Neuronal stem cell (in vitro differentiated cells): ENCODE results near the gene RTL10.

ENCODE experiments used
- DNase-seq: peaks from one replicate; pipeline ENCODE4 v3.0.0-alpha.2; 2013; ENCODE audit warnings: low spot score
- H2AFZ ChIP-seq: one replicate; pipeline ENCODE4 v1.6.1; 2013; ENCODE audit warnings: mild to moderate bottlenecking, low read length, inconsistent platforms
- H2AK5ac ChIP-seq: 2 replicates; pipeline ENCODE4 v1.6.1; 2013; ENCODE audit warnings: low read depth, mild to moderate bottlenecking, inconsistent platforms, low read length, moderate library complexity, mixed read lengths
- H2BK120ac ChIP-seq: 2 replicates; pipeline ENCODE4 v1.6.1; 2013; ENCODE audit warnings: low read depth, mild to moderate bottlenecking, inconsistent platforms, low read length, moderate library complexity, mixed read lengths
- H2BK12ac ChIP-seq: one replicate; pipeline ENCODE4 v1.6.1; 2013; ENCODE audit warnings: low read length, inconsistent platforms
- H2BK15ac ChIP-seq: 2 replicates; pipeline ENCODE4 v1.6.1; 2013; ENCODE audit warnings: mild to moderate bottlenecking, low read length, inconsistent platforms, mixed read lengths
- H2BK5ac ChIP-seq: one replicate; pipeline ENCODE4 v1.6.1; 2013; ENCODE audit warnings: inconsistent platforms, mild to moderate bottlenecking, low read length, moderate library complexity
- H3K14ac ChIP-seq: one replicate; pipeline ENCODE4 v1.6.1; 2013; ENCODE audit warnings: low read length, inconsistent platforms
- H3K18ac ChIP-seq: 2 replicates; pipeline ENCODE4 v1.6.1; 2013; ENCODE audit warnings: low read length, inconsistent platforms
- H3K23ac ChIP-seq: 2 replicates; pipeline ENCODE4 v1.6.1; 2013; ENCODE audit warnings: low read depth, mild to moderate bottlenecking, mixed read lengths, low read length, inconsistent platforms; ENCODE audit not compliant: poor library complexity
- H3K27ac ChIP-seq: replicated peaks from 3 replicates; pipeline ENCODE4 v1.5.1; 2013; ENCODE audit warnings: low read length, inconsistent platforms
- H3K27me3 ChIP-seq, 3 experiments: 2 replicates each; pipeline ENCODE4 v1.6.1; 2013; ENCODE audit warnings: low read length in 3 of 3, mild to moderate bottlenecking in 2 of 3, inconsistent platforms in 1 of 3, low read depth in 1 of 3, mixed read lengths in 1 of 3, moderate library complexity in 1 of 3; ENCODE audit not compliant: control insufficient read depth in 3 of 3, insufficient read depth in 3 of 3
- H3K36me3 ChIP-seq, 2 donors: replicated peaks in 1 of 2; 2 replicates each; pipeline ENCODE4 v1.6.1; 2013; ENCODE audit warnings: low read length in 2 of 2; ENCODE audit not compliant: control insufficient read depth in 2 of 2, insufficient read depth in 2 of 2
- H3K4ac ChIP-seq: 2 replicates; pipeline ENCODE4 v1.6.1; 2013; ENCODE audit warnings: inconsistent platforms, mild to moderate bottlenecking, low read length, moderate library complexity
- H3K4me1 ChIP-seq, 2 donors: 1 replicate in 1 of 2; 2 replicates in 1 of 2; pipeline ENCODE4 v1.6.1; 2013; ENCODE audit warnings: low read length in 2 of 2, low read depth in 1 of 2; ENCODE audit not compliant: control insufficient read depth in 2 of 2, insufficient read depth in 1 of 2
- H3K4me2 ChIP-seq: one replicate; pipeline ENCODE4 v1.6.1; 2013; ENCODE audit warnings: mild to moderate bottlenecking, low read length, inconsistent platforms; ENCODE audit not compliant: insufficient read depth, poor library complexity, severe bottlenecking
- H3K4me3 ChIP-seq, 2 donors: 2 replicates each; pipeline ENCODE4 v1.5.1; 2013; ENCODE audit warnings: low read length in 2 of 2, mild to moderate bottlenecking in 2 of 2, inconsistent platforms in 1 of 2, moderate library complexity in 1 of 2
- H3K79me1 ChIP-seq: one replicate; pipeline ENCODE4 v1.6.1; 2013; ENCODE audit warnings: low read depth, mild to moderate bottlenecking, inconsistent platforms, low read length, moderate library complexity
- H3K9ac ChIP-seq: one replicate; pipeline ENCODE4 v1.6.1; 2013; ENCODE audit warnings: mild to moderate bottlenecking, low read depth, low read length, inconsistent platforms; ENCODE audit not compliant: poor library complexity
- H3K9me3 ChIP-seq, 2 donors: replicated peaks in 1 of 2; 2 replicates each; pipeline versions ENCODE3 to v1.6.1; 2013; ENCODE audit warnings: low read length in 2 of 2, mild to moderate bottlenecking in 2 of 2, inconsistent platforms in 1 of 2, low read depth in 1 of 2, mixed read lengths in 1 of 2, moderate library complexity in 1 of 2; ENCODE audit not compliant: control insufficient read depth in 2 of 2, insufficient read depth in 1 of 2
- H4K8ac ChIP-seq: one replicate; pipeline ENCODE4 v1.6.1; 2013; ENCODE audit warnings: low read depth, mild to moderate bottlenecking, inconsistent platforms, low read length, moderate library complexity
- H4K91ac ChIP-seq: one replicate; pipeline ENCODE4 v1.6.1; 2013; ENCODE audit warnings: low read length, low read depth, mild to moderate bottlenecking, inconsistent platforms; ENCODE audit not compliant: poor library complexity
- WGBS, 2 donors: extraction: QIAGEN DNeasy Blood & Tissue Kit; methylation state at CpG; one replicate each; pipeline ENCODE4 v1.1.7; 2013; ENCODE audit warnings: missing lambda C conversion rate in 2 of 2, mixed read lengths in 1 of 2; ENCODE audit not compliant: insufficient read length in 2 of 2, insufficient replicate concordance in 1 of 2; ENCODE audit errors: extremely low coverage in 2 of 2; 5-methylcytosine and 5-hydroxymethylcytosine counted together

The RTL10 gene

GRCh38 chr22:19845054-19845722 lies 9.5 kb downstream of the RTL10 start:
- H3K4ac ChIP-seq = peak overlapping the region; percentile 6
- H3K9ac ChIP-seq = peak overlapping the region; percentile 30
- peaks cover 17 to 30% of the 10 kb centered on the region in 2 donors for H3K36me3 ChIP-seq
- H2AK5ac ChIP-seq = no peak overlapping the region
- no peak overlapping the region for H2BK12ac ChIP-seq
- no peak overlapping the region for H3K4me3 ChIP-seq
- H4K8ac ChIP-seq = no peak overlapping the region
- H2BK5ac ChIP-seq = no peak overlapping the region
- peaks cover 0 to 15% of the 10 kb centered on the region in 2 donors for H3K4me1 ChIP-seq
- no peak overlapping the region for H3K27ac ChIP-seq
- H2BK120ac ChIP-seq = no peak overlapping the region
- WGBS, 2 donors = no CpG with 5 or more reads among the region's 8 CpGs
- H3K14ac ChIP-seq = peak overlapping the region; percentile 14
- DNase-seq = no peak
- no peak overlapping the region for H3K4me2 ChIP-seq
- H3K27me3 ChIP-seq = no peaks in the 10 kb centered on the region
- peak overlapping the region; percentile 21 for H3K18ac ChIP-seq
- no peak overlapping the region for H2BK15ac ChIP-seq
- H3K79me1 ChIP-seq = peaks cover 11% of the 10 kb centered on the region
- H3K9me3 ChIP-seq = peaks cover 11 to 14% of the 10 kb centered on the region in 2 donors
- peak overlapping the region; percentile 77 for H3K23ac ChIP-seq
- no peak overlapping the region for H2AFZ ChIP-seq
- H4K91ac ChIP-seq = peak overlapping the region; percentile 53

GRCh38 chr22:19844377-19845053 lies 10.2 kb downstream of the RTL10 start:
- Histone ChIP-seq H3K27me3 (no peaks in the 10 kb centered on the region), H3K4me2 (no peak overlapping the region), H3K18ac (peak overlapping the region; percentile 49), H3K9me3 (peaks cover 8 to 10% of the 10 kb centered on the region in 2 donors), H2BK12ac (no peak overlapping the region), H3K27ac (no peak overlapping the region), H2BK5ac (peak overlapping the region; percentile 44), H3K9ac (peak overlapping the region; percentile 65), H2AK5ac (peak overlapping the region; percentile 38), H2BK120ac (no peak overlapping the region), H3K4me1 (peaks cover 0 to 15% of the 10 kb centered on the region in 2 donors), H4K91ac (no peak overlapping the region), H3K14ac (peak overlapping the region; percentile 14), H3K4me3 (no peak overlapping the region), H3K4ac (peak overlapping the region; percentile 6), H4K8ac (no peak overlapping the region), H2BK15ac (no peak overlapping the region), H2AFZ (no peak overlapping the region), H3K36me3 (peaks cover 12 to 24% of the 10 kb centered on the region in 2 donors), H3K79me1 (peaks cover 11% of the 10 kb centered on the region), H3K23ac (peak overlapping the region; percentile 77)
- WGBS, 2 donors = no CpG with 5 or more reads among the region's 18 CpGs
- no peak for DNase-seq

GRCh38 chr22:19843857-19844376 lies 10.8 kb downstream of the RTL10 start:
- Histone ChIP-seq H3K9ac (peak overlapping the region; percentile 65), H3K14ac (no peak overlapping the region), H2BK15ac (no peak overlapping the region), H3K18ac (peak overlapping the region; percentile 49), H3K4me3 (no peak overlapping the region), H4K8ac (no peak overlapping the region), H3K4me1 (peaks cover 0 to 15% of the 10 kb centered on the region in 2 donors), H3K27ac (no peak overlapping the region), H4K91ac (no peak overlapping the region), H2BK12ac (no peak overlapping the region), H3K9me3 (peaks cover 6 to 10% of the 10 kb centered on the region in 2 donors), H3K23ac (peak overlapping the region; percentile 16), H2BK120ac (no peak overlapping the region), H3K27me3 (no peaks in the 10 kb centered on the region), H3K4me2 (no peak overlapping the region), H2AFZ (no peak overlapping the region), H2AK5ac (peak overlapping the region; percentile 71), H2BK5ac (peak overlapping the region; percentile 44), H3K36me3 (peaks cover 12 to 20% of the 10 kb centered on the region in 2 donors), H3K79me1 (peaks cover 11% of the 10 kb centered on the region), H3K4ac (peak overlapping the region; percentile 31)
- WGBS, 2 donors = no CpG with 5 or more reads among the region's 11 CpGs
- no peak for DNase-seq
